ENCODE measurements around the gene LEKR1. TPM values are rescaled to one million over a fixed set of nuclear protein-coding genes. Genes with fewer than 3 reads are reported as not detected.

LEKR1 gene
- total RNA-seq, 2 experiments from 2014 or later = 0.16 TPM; not detected in 1

DNA sequence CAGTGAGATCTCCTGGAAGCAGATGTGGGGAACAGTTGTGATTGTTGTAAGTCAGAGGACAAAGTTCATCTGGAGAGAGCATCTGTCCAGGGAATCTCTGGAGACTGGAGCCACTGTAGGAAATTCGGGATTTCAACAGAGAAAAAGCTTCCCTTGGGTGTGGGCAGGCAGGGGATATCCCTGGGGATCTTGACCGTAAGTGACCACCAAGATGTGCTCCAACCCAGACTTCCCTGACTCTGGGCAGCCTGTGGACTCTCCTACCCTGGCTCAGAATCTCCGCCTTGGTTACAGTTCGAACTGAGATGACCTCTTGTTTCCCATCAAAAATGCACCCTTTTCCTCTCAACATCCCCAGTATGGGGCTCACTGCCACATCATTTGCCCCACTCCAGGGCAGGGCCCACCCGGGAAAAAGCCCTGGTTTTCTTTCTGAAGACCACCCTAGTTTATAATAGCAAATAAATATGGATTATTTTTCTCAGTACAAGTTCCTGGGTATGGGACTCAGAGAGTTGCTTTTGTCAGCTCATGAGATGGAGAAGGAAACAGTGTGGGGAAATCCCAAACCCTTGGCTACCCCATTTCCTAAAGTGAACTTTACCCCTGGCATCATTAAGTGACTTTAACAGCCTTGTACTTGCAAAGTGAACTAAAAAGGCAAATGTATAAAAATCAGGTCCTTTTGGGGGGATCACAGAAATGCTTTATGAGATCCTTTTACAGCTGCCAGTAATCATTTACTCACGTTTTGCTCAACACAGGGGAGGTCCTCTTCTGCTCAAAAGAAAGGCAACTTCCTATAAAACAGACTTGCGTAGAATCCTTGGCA, 243.9 kb downstream of the LEKR1 start:
- no peak overlapping the region for H2AFZ ChIP-seq (ENCODE audit: low read length)
- ChIA-PET CTCF (ENCODE audit: unreplicated experiment) (no interaction called here), POLR2A (interaction anchor here (1.2 to 1.7 kb wide), 2 partner anchors 19 to 34 kb away, joined by 3 read pairs; no protein-coding TSS in a partner anchor)
- no peak overlapping the region for H3K4me2 ChIP-seq (ENCODE audit: low read length)
- no TSS peak for BruUV-seq (replicated peaks)
- intact Hi-C loops (cut with micrococcal nuclease; ENCODE audit: unreplicated experiment) = no loop called here
- H3K4me1 ChIP-seq (ENCODE audit: insufficient read depth, low read length, poor library complexity, severe bottlenecking) = no peaks in the 10 kb centered on the region
- no peaks in the 10 kb centered on the region for H3K79me2 ChIP-seq (ENCODE audit: insufficient read depth, low read depth, low read length)
- no peaks in the 10 kb centered on the region for H3K36me3 ChIP-seq (ENCODE audit: insufficient read depth, low read length)
- H3K9me3 ChIP-seq (ENCODE audit: low read length) = no peaks in the 10 kb centered on the region
- DNase-seq (ENCODE audit: low spot score) = no peak
- no peaks in the 10 kb centered on the region for H4K20me1 ChIP-seq (ENCODE audit: insufficient read depth, low read length)
- H3K4me3 ChIP-seq (ENCODE audit: low read depth, low read length, poor library complexity, severe bottlenecking) = no peak overlapping the region
- H3K27ac ChIP-seq (ENCODE audit: low read depth, low read length, poor library complexity, severe bottlenecking) = no peak overlapping the region
- TF ChIP-seq CTCF (conservative IDR thresholded peaks at IDR 0.05; ENCODE audit: low read length) = no peak
- no peak for TF ChIP-seq EZH2phosphoT487 (IDR thresholded peaks at IDR 0.05; ENCODE audit: borderline replicate concordance, low read depth, low read length)
- H3K9me2 ChIP-seq (ENCODE audit: insufficient read depth, low read length) = no peaks in the 10 kb centered on the region

- Histone ChIP-seq H3K27ac (ENCODE audit: low read depth, low read length, poor library complexity, severe bottlenecking) (no peak overlapping the region), H3K4me3 (ENCODE audit: low read depth, low read length, poor library complexity, severe bottlenecking) (no peak overlapping the region), H3K4me2 (ENCODE audit: low read length) (no peak overlapping the region), H4K20me1 (ENCODE audit: insufficient read depth, low read length) (no peaks in the 10 kb centered on the region), H3K79me2 (ENCODE audit: insufficient read depth, low read depth, low read length) (no peaks in the 10 kb centered on the region), H2AFZ (ENCODE audit: low read length) (no peak overlapping the region), H3K9me3 (ENCODE audit: low read length) (no peaks in the 10 kb centered on the region), H3K9me2 (ENCODE audit: insufficient read depth, low read length) (no peaks in the 10 kb centered on the region), H3K4me1 (ENCODE audit: insufficient read depth, low read length, poor library complexity, severe bottlenecking) (no peaks in the 10 kb centered on the region), H3K36me3 (ENCODE audit: insufficient read depth, low read length) (no peaks in the 10 kb centered on the region)
- POLR2A ChIA-PET = no interaction called here
- DNase-seq (ENCODE audit: low spot score) = no peak
- intact Hi-C loops (cut with micrococcal nuclease; ENCODE audit: unreplicated experiment) = no loop called here
- CTCF ChIA-PET (ENCODE audit: unreplicated experiment) = no interaction called here
- TF ChIP-seq EZH2phosphoT487 (IDR thresholded peaks at IDR 0.05; ENCODE audit: borderline replicate concordance, low read depth, low read length) (no peak), CTCF (conservative IDR thresholded peaks at IDR 0.05; ENCODE audit: low read length) (no peak)
- BruUV-seq (replicated peaks) = no TSS peak
Measured at GRCh38 chr3:157070678-157070999, 244.5 kb downstream of the LEKR1 start.

All from OCI-LY7 (cell line).